ENCODE data around the gene PCDH15.

The PCDH15 gene

DNA sequence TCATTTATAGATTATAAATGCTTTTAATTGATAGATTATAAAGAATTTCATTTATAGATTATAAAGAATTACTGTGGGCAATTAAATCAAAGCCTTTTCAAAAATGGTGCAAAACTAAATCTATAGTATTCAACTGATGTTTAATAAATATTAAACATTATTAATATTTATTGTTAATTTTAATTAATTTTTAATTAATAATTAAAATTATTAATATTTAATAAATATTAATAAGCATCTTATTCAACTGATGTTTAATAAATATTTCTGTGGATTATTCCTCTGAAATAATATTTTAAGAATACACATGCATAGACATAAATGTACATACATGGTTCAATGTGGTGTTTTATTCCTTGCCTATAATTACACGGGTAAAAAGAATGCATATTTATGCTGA is 346.8 kb downstream of the PCDH15 start:
- no peak for TF ChIP-seq FOXM1 (IDR thresholded peaks at IDR 0.05; ENCODE audit: borderline replicate concordance)
- no peak for TF ChIP-seq FOXA1 (IDR thresholded peaks at IDR 0.05)
- TF ChIP-seq BHLHE40 (IDR thresholded peaks at IDR 0.05; ENCODE audit: borderline replicate concordance): no peak
- no peak for TF ChIP-seq ELF4 (IDR thresholded peaks at IDR 0.05)
- CTCF ChIA-PET: no interaction called here
- POLR2A ChIA-PET: no interaction called here
- DNase-seq (ENCODE audit: extremely low spot score): no peak

DNA sequence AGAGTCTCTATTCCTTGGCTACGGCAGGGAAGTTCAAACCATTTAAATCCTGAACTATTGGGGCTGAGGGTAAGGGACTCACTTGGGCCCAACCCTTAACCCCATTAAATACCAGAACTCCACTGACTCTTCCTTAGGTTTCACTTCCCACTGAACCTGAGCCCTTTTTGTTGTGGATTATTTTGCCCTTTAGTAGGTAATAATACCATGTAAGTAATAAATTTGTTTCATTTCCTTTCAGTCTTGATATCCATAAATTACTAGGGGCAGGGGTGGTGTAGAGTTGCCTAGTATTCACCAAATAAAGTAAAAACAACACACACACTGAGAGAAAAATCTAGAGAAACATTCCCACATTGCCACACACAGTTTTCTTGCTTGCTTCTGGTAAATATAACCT is 352.0 kb downstream of the PCDH15 start:
- CTCF ChIA-PET: no interaction called here
- DNase-seq (ENCODE audit: extremely low spot score): no peak
- TF ChIP-seq FOXK2 (IDR thresholded peaks at IDR 0.05) (no peak), SUZ12 (IDR thresholded peaks at IDR 0.05) (no peak), HDGF (IDR thresholded peaks at IDR 0.05; ENCODE audit: borderline replicate concordance) (no peak), CTBP1 (IDR thresholded peaks at IDR 0.05; ENCODE audit: borderline replicate concordance) (no peak), ELF4 (IDR thresholded peaks at IDR 0.05) (no peak), ZNF384 (IDR thresholded peaks at IDR 0.05) (no peak), FOXM1 (IDR thresholded peaks at IDR 0.05; ENCODE audit: borderline replicate concordance) (no peak), NFRKB (IDR thresholded peaks at IDR 0.05) (no peak), ARNT (IDR thresholded peaks at IDR 0.05) (no peak), PKNOX1 (IDR thresholded peaks at IDR 0.05) (no peak), L3MBTL2 (conservative IDR thresholded peaks at IDR 0.05) (no peak)
- POLR2A ChIA-PET: no interaction called here

DNA sequence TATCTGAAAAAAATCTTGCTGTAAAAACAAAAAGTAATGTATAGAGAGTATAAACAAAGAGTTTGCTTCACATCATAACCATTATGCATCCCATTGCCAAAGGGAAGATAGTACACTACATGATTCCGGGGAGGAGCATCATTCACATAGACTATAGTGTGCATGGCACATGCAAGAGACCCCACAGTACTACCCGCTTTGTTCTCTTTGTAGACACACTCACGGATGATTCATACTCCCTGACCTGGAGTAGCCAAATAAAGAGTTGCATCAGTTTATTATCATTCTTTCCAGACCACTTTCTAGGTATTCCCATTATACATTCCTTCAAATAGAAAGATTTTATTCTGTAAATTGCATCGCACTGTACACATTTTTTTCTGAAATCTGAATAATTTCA is 356.9 kb downstream of the PCDH15 start:
- TF ChIP-seq CTBP1 (IDR thresholded peaks at IDR 0.05; ENCODE audit: borderline replicate concordance): no peak
- no peak for TF ChIP-seq SUZ12 (IDR thresholded peaks at IDR 0.05)
- no peak for TF ChIP-seq HDGF (IDR thresholded peaks at IDR 0.05; ENCODE audit: borderline replicate concordance)
- no peak for TF ChIP-seq FOXA1 (IDR thresholded peaks at IDR 0.05)
- DNase-seq (ENCODE audit: extremely low spot score): no peak
- ChIA-PET CTCF (no interaction called here), POLR2A (no interaction called here)

DNA sequence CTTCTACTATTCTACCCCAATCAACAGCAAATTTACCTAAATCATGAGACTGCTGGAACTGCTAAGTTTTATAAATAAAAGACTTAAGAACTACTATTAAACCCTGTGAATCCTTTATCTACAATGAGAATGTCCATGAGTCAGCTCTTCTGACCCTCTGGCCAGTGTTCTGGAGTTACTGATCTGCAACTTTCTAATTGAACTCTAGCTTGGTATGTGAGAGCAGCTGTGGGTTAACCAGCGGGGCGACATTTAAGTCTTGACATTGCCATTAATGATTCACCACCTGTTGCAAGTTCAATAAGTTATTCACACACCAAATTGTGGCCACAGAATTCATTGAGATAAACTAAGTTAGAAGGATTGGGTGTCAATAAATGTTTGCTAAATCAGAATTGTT is 359.8 kb downstream of the PCDH15 start:
- POLR2A ChIA-PET: no interaction called here
- TF ChIP-seq FOXK2 (IDR thresholded peaks at IDR 0.05): no peak
- TF ChIP-seq SP1 (IDR thresholded peaks at IDR 0.05): no peak
- no peak for TF ChIP-seq TARDBP (IDR thresholded peaks at IDR 0.05)
- no peak for TF ChIP-seq L3MBTL2 (conservative IDR thresholded peaks at IDR 0.05)
- TF ChIP-seq HDGF (IDR thresholded peaks at IDR 0.05; ENCODE audit: borderline replicate concordance): no peak
- no peak for TF ChIP-seq CTBP1 (IDR thresholded peaks at IDR 0.05; ENCODE audit: borderline replicate concordance)
- no peak for TF ChIP-seq ZNF384 (IDR thresholded peaks at IDR 0.05)
- TF ChIP-seq SUZ12 (IDR thresholded peaks at IDR 0.05): no peak
- no peak for TF ChIP-seq FOXM1 (IDR thresholded peaks at IDR 0.05; ENCODE audit: borderline replicate concordance)
- no peak for TF ChIP-seq NFRKB (IDR thresholded peaks at IDR 0.05)
- TF ChIP-seq LEF1 (IDR thresholded peaks at IDR 0.05; ENCODE audit: borderline replicate concordance): no peak
- CTCF ChIA-PET: no interaction called here
- no peak for DNase-seq (ENCODE audit: extremely low spot score)

- TF ChIP-seq TARDBP (IDR thresholded peaks at IDR 0.05): no peak
- no peak for TF ChIP-seq BHLHE40 (IDR thresholded peaks at IDR 0.05; ENCODE audit: borderline replicate concordance)
- TF ChIP-seq FOXM1 (IDR thresholded peaks at IDR 0.05; ENCODE audit: borderline replicate concordance): no peak
- TF ChIP-seq SUZ12 (IDR thresholded peaks at IDR 0.05): no peak
- TF ChIP-seq FOXK2 (IDR thresholded peaks at IDR 0.05): no peak
- TF ChIP-seq SP1 (IDR thresholded peaks at IDR 0.05): no peak
- no peak for TF ChIP-seq LEF1 (IDR thresholded peaks at IDR 0.05; ENCODE audit: borderline replicate concordance)
- TF ChIP-seq ZNF384 (IDR thresholded peaks at IDR 0.05): no peak
- no peak for TF ChIP-seq PKNOX1 (IDR thresholded peaks at IDR 0.05)
- TF ChIP-seq HDGF (IDR thresholded peaks at IDR 0.05; ENCODE audit: borderline replicate concordance): no peak
- TF ChIP-seq NFRKB (IDR thresholded peaks at IDR 0.05): no peak
- TF ChIP-seq L3MBTL2 (conservative IDR thresholded peaks at IDR 0.05): no peak
- TF ChIP-seq ARNT (IDR thresholded peaks at IDR 0.05): no peak
- TF ChIP-seq FOXA1 (IDR thresholded peaks at IDR 0.05): no peak
- TF ChIP-seq CTBP1 (IDR thresholded peaks at IDR 0.05; ENCODE audit: borderline replicate concordance): no peak
- POLR2A ChIA-PET: no interaction called here
- no peak for DNase-seq (ENCODE audit: extremely low spot score)
- CTCF ChIA-PET: no interaction called here
Measured at GRCh38 chr10:54434782-54435181, 366.2 kb downstream of the PCDH15 start.

- POLR2A ChIA-PET: no interaction called here
- CTCF ChIA-PET: no interaction called here
- no peak for DNase-seq (ENCODE audit: extremely low spot score)
- TF ChIP-seq ELF4 (IDR thresholded peaks at IDR 0.05): no peak
- TF ChIP-seq LEF1 (IDR thresholded peaks at IDR 0.05; ENCODE audit: borderline replicate concordance): no peak
- TF ChIP-seq ZNF384 (IDR thresholded peaks at IDR 0.05): no peak
- TF ChIP-seq SP1 (IDR thresholded peaks at IDR 0.05): no peak
Measured at GRCh38 chr10:54415483-54415882, 385.5 kb downstream of the PCDH15 start.

DNA sequence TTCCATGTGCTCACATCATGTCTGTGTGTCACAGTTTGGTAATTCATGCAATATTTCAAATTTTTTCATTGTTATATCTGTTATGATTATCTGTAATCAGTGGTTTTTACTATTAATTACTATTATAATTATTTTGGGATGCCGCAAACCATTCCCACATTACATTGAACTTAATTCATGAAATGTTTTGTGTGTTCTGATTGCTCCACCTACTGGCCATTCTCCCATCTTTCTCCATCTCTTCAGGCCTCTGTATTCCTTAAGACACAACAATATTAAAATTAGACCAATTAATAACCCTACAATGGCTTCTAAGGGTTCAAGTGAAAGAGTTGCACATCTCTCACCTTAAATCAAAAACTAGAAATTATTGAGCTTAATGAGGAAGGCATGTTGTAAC is 398.5 kb downstream of the PCDH15 start:
- ChIA-PET CTCF (interaction anchor here (0.6 to 0.7 kb wide), 2 partner anchors 311 to 468 kb away, joined by 4 read pairs; no protein-coding TSS in a partner anchor), POLR2A (no interaction called here)
- DNase-seq (ENCODE audit: extremely low spot score): no peak
- no peak for TF ChIP-seq ARNT (IDR thresholded peaks at IDR 0.05)
- no peak for TF ChIP-seq LEF1 (IDR thresholded peaks at IDR 0.05; ENCODE audit: borderline replicate concordance)
- no peak for TF ChIP-seq FOXK2 (IDR thresholded peaks at IDR 0.05)
- TF ChIP-seq CTBP1 (IDR thresholded peaks at IDR 0.05; ENCODE audit: borderline replicate concordance): no peak
- TF ChIP-seq ZNF384 (IDR thresholded peaks at IDR 0.05): no peak
- no peak for TF ChIP-seq HDGF (IDR thresholded peaks at IDR 0.05; ENCODE audit: borderline replicate concordance)
- TF ChIP-seq ELF4 (IDR thresholded peaks at IDR 0.05): no peak
- TF ChIP-seq SUZ12 (IDR thresholded peaks at IDR 0.05): no peak
- no peak for TF ChIP-seq L3MBTL2 (conservative IDR thresholded peaks at IDR 0.05)
- TF ChIP-seq FOXM1 (IDR thresholded peaks at IDR 0.05; ENCODE audit: borderline replicate concordance): no peak
- no peak for TF ChIP-seq BHLHE40 (IDR thresholded peaks at IDR 0.05; ENCODE audit: borderline replicate concordance)
- TF ChIP-seq TARDBP (IDR thresholded peaks at IDR 0.05): no peak
- no peak for TF ChIP-seq SP1 (IDR thresholded peaks at IDR 0.05)
- TF ChIP-seq PKNOX1 (IDR thresholded peaks at IDR 0.05): no peak

Data from HEK293T (cell line).